ENCODE data around the gene RNF207.

Gene RNF207

GRCh38 chr1:6205849-6206519, at the start of gene RNF207:
TSS of gene RNF207 (plus strand) at chr1:6206119. CDS start at chr1:6206536, 417 bp downstream.
- DNase-seq, result peak; percentile 72

- DNase-seq, result no peak
Observed at GRCh38 chr1:6157132-6157527, 48.8 kb upstream of the RNF207 start.

GRCh38 chr1:6157528-6158174, 48.3 kb upstream of the RNF207 start:
- no peak for DNase-seq

GRCh38 chr1:6158181-6158580, 47.7 kb upstream of the RNF207 start:
- DNase-seq, result no peak

- no peak for DNase-seq
Observed at GRCh38 chr1:6162341-6162740, 43.6 kb upstream of the RNF207 start.

- DNase-seq, result no peak
Observed at GRCh38 chr1:6162773-6163172, 43.1 kb upstream of the RNF207 start.

GRCh38 chr1:6163191-6163972, 42.5 kb upstream of the RNF207 start:
- DNase-seq, result no peak

- DNase-seq, result no peak
Observed at GRCh38 chr1:6163973-6164617, 41.8 kb upstream of the RNF207 start.

GRCh38 chr1:6165027-6165426, 40.9 kb upstream of the RNF207 start:
- no peak for DNase-seq

GRCh38 chr1:6165441-6165985, 40.4 kb upstream of the RNF207 start:
- DNase-seq, result no peak

- no peak for DNase-seq
Observed at GRCh38 chr1:6166221-6166620, 39.7 kb upstream of the RNF207 start.

GRCh38 chr1:6166655-6167390, 39.1 kb upstream of the RNF207 start:
- DNase-seq, result no peak

- no peak for DNase-seq
Observed at GRCh38 chr1:6167391-6168303, 38.3 kb upstream of the RNF207 start.

GRCh38 chr1:6168947-6169586, 36.9 kb upstream of the RNF207 start:
- no peak for DNase-seq

GRCh38 chr1:6170116-6170741, 35.7 kb upstream of the RNF207 start:
- DNase-seq, result no peak

GRCh38 chr1:6170742-6171201, 35.1 kb upstream of the RNF207 start:
- no peak for DNase-seq

- DNase-seq, result no peak
Observed at GRCh38 chr1:6171548-6172124, 34.3 kb upstream of the RNF207 start.

GRCh38 chr1:6172549-6172948, 33.4 kb upstream of the RNF207 start:
- no peak for DNase-seq

- no peak for DNase-seq
Observed at GRCh38 chr1:6174621-6175410, 31.1 kb upstream of the RNF207 start.
